Activated CD4-positive, alpha-beta T cell treated with anti-CD3 and anti-CD28 coated beads, Interleukin-2, Interleukin-4, amounts not matched to agents 100 ng/mL and 50 ng/mL, durations not matched to agents 16 hours and 8 hours (primary cell): Measurements from ENCODE around the gene DNAH9.

ENCODE experiments used
- DNase-seq: peaks from one replicate; pipeline ENCODE4 v3.0.0-alpha.2; 2020; ENCODE audit warnings: low spot score

Gene DNAH9

GRCh38 chr17:11986179-11986941, 388.1 kb downstream of the DNAH9 start:
- DNase-seq = no peak

- peak; percentile 10 for DNase-seq
Measured at GRCh38 chr17:11986942-11987329, 388.7 kb downstream of the DNAH9 start.

GRCh38 chr17:11990363-11990983, 392.2 kb downstream of the DNAH9 start:
- no peak for DNase-seq

GRCh38 chr17:11991461-11991860, 393.2 kb downstream of the DNAH9 start:
- DNase-seq = no peak

GRCh38 chr17:11996722-11997146, 398.5 kb downstream of the DNAH9 start:
- DNase-seq = peak; percentile 52

- peak; percentile 95 for DNase-seq
Measured at GRCh38 chr17:11997147-11997971, 399.1 kb downstream of the DNAH9 start, which contains the start of gene ZNF18. Gene ZNF18 (minus strand): TSS chr17:11997475. CDS start chr17:11992829, 4,646 bp downstream.

GRCh38 chr17:11997972-11998233, 399.6 kb downstream of the DNAH9 start:
- no peak for DNase-seq

- no peak for DNase-seq
Measured at GRCh38 chr17:11999696-12000095, 401.4 kb downstream of the DNAH9 start.

GRCh38 chr17:12007466-12007865, 409.2 kb downstream of the DNAH9 start:
- no peak for DNase-seq
